Middle frontal gyrus (tissue), 1 donor: ENCODE measurements around the gene RELN.
A peak's percentile ranks its signal among the peaks of the same experiment; 100 is the strongest.
"Not testable (repeated sequence)": the region's sequence is repeated elsewhere in the genome, so short reads cannot be mapped to it uniquely, and the experiment has no call there.

Experiments used
- DNase-seq: peaks from one replicate; pipeline ENCODE4 v3.0.0-alpha.2; 2015; ENCODE audit warnings: low spot score; ENCODE audit errors: extremely low spot score

The RELN gene

GRCh38 chr7:103524042-103524907, 465.2 kb downstream of the RELN start:
- DNase-seq: peak; percentile 75

GRCh38 chr7:103521937-103522336, 467.5 kb downstream of the RELN start:
- no peak for DNase-seq

DNA sequence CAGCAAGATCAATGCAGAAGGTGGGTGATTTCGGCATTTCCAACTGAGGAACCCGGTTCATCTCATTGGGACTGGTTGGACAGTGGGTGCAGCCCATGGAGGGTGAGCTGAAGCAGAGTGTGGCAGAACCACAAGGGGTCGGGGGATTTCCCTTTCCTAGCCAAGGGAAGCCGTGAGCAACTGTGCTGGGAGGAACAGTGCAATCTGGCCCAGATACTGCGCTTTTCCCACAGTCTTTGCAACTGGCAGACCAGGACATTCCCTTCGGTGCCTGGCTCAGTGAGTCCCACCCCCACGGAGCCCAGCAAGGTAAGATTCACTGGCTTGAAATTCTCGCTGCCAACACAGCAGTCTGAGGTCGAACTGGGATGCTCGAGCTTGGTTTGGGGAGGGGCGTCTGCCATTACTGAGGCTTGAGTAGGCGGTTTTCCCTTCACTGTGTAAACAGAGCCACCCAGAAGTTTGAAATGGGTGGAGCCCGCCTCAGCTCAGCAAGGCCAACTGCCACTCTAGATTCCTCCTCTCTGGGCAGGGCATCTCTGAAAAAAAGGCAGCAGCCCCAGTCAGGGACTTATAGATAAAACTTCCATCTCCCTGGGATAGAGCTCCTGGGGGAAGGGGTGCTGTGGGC, 484.8 kb downstream of the RELN start:
- no peak for DNase-seq

DNA sequence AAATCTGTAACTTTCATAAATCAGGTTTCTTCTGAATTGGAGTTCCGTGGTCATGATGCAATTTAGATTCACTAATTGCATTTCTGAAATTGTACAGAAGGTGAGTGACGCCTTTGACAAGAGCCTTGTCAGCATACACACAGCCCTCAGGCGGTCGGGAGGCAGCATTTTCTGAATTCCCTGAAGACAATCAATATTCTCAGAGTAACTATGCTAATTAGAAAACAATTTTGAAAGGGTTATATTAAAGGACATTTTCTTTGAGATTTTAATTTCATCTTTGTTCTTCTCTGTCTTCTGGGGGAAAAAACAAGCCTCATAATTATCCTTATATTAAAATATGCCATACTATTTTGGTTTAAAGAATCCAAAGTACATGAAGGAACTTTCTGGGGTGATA, 488.3 kb downstream of the RELN start:
- no peak for DNase-seq

- DNase-seq: no peak
Observed at GRCh38 chr7:103499976-103500375, 489.5 kb downstream of the RELN start.

- DNase-seq: no peak
Observed at GRCh38 chr7:103487419-103487818, 502.0 kb downstream of the RELN start.

- DNase-seq: not testable (repeated sequence)
Observed at GRCh38 chr7:103486873-103487272, 502.6 kb downstream of the RELN start.

- no peak for DNase-seq
Observed at GRCh38 chr7:103480771-103481170, 508.7 kb downstream of the RELN start.

DNA sequence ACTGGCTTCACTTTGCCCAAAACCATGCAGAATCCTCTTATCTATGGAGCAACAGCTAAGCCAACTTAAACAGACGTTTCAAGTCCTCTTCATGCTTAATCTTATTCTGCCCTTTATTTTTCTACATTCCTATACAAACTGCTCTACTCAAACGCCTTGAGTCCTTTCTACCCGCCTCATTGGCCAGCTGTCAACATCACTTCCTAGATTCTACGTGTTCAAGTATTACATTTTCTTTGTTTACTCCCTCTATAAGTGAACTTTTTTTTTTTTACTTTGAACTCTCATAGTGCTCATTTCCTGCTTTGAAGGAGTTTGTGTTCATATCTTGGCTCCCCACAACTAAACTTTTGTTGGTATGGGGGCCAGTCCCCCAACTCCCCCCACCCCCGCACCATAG, 514.5 kb downstream of the RELN start:
- no peak for DNase-seq

- DNase-seq: no peak
Observed at GRCh38 chr7:103469095-103469948, 520.1 kb downstream of the RELN start.

- no peak for DNase-seq
Observed at GRCh38 chr7:103466814-103467213, 522.6 kb downstream of the RELN start.

DNA sequence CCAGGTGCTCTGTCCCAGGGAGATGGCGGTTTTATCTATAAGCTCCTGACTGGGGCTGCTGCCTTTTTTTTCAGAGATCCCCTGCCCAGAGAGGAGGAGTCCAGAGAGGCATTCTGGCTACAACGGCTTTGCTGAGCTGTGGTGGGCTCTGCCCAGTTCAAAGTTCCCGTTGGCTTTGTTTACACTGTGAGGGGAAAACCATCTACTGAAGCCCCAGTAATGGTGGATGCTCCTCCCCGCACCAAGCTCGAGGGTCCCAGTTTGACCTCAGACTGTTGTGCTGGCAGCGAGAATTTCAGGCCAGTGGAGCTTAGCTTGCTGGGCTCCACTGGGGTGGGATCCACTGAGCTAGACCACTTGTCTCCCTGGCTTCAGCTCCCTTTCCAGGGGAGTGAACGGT, 527.1 kb downstream of the RELN start:
- no peak for DNase-seq

- DNase-seq: no peak
Observed at GRCh38 chr7:103447073-103447960, 542.1 kb downstream of the RELN start.

GRCh38 chr7:103446049-103446520, 543.4 kb downstream of the RELN start, which contains the start of gene SLC26A5:
TSS of gene SLC26A5 (minus strand) at chr7:103446207. CDS start at chr7:103421514, 24,693 bp downstream.
- DNase-seq: no peak

- DNase-seq: no peak
Observed at GRCh38 chr7:103445228-103446048, 544.0 kb downstream of the RELN start.

DNA sequence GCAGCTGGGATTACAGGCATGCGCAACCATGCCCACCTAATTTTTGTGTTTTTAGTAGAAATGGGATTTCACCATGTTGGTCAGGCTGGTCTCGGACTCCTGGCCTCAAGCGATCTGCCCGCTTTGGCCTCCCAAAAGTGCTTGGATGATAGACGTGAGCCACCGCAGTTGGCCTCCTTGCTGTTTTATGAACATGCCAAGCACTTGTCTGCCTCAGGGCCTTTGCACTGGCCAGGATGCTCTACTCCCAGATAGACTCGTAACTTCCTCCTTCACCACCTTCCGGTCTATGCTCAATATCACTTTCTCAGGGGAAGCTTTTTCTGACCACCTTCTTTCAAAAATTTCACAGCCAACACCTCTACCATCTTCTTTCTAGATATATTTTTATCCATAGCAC, 549.8 kb downstream of the RELN start:
- DNase-seq: no peak

- no peak for DNase-seq
Observed at GRCh38 chr7:103437623-103438022, 551.8 kb downstream of the RELN start.

DNA sequence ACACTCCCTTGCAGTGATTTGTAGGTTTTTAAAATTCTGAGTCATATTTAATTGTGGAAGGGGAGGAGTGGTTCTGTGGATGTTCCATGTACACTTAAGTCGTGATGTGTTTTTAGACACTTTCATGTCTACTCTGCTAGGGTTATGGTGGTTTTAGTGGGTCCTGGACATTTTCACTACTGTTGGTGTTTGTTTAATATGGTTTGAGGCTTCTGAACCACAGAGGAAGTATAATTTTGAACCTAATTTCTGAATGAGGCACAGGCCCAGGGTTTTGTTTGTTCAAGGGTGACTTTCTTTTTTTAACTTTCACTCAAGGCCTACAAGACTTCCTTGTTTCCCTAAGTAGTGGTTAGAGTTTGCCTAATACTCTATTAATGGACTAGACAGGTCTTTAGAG, 556.7 kb downstream of the RELN start:
- DNase-seq: no peak

GRCh38 chr7:103425177-103425576, 564.3 kb downstream of the RELN start:
- DNase-seq: no peak
